ENCODE results near the gene SAFB2.

SAFB2 gene

GRCh38 chr19:5622465-5623396 is at the start of gene SAFB2, which contains the start of gene SAFB:
TSS of gene SAFB2 (minus strand) at chr19:5622776. CDS start at chr19:5622715, 61 bp downstream.
TSS of gene SAFB (plus strand) at chr19:5623083. CDS start at chr19:5623206, 123 bp downstream.
- TF ChIP-seq, protein P1, sequence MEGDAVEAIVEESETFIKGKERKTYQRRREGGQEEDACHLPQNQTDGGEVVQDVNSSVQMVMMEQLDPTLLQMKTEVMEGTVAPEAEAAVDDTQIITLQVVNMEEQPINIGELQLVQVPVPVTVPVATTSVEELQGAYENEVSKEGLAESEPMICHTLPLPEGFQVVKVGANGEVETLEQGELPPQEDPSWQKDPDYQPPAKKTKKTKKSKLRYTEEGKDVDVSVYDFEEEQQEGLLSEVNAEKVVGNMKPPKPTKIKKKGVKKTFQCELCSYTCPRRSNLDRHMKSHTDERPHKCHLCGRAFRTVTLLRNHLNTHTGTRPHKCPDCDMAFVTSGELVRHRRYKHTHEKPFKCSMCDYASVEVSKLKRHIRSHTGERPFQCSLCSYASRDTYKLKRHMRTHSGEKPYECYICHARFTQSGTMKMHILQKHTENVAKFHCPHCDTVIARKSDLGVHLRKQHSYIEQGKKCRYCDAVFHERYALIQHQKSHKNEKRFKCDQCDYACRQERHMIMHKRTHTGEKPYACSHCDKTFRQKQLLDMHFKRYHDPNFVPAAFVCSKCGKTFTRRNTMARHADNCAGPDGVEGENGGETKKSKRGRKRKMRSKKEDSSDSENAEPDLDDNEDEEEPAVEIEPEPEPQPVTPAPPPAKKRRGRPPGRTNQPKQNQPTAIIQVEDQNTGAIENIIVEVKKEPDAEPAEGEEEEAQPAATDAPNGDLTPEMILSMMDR (IDR thresholded peaks at IDR 0.05; ENCODE audit: unreplicated experiment in 3 of 3) = no peak
- peak within 1 kb of the TSS; percentile 96 to 100 (median 100) for H3K27ac Mint-ChIP-seq
- peak within 1 kb of the TSS; percentile 100 for H3K4me3 Mint-ChIP-seq
- H3K4me1 Mint-ChIP-seq = peaks cover 52% of the 10 kb centered on the region
- no peaks in the 10 kb centered on the region for H3K9me3 Mint-ChIP-seq
- peaks cover 56% of the 10 kb centered on the region for H3K36me3 Mint-ChIP-seq (ENCODE audit: low read depth)
- H3K27me3 Mint-ChIP-seq (ENCODE audit: low read depth) = no peaks in the 10 kb centered on the region

- Mint-ChIP-seq H3K9me3 (no peaks in the 10 kb centered on the region), H3K27ac (no peak overlapping the region), H3K27me3 (ENCODE audit: low read depth) (no peaks in the 10 kb centered on the region), H3K4me1 (peaks cover 19% of the 10 kb centered on the region), H3K36me3 (ENCODE audit: low read depth) (peaks cover 36% of the 10 kb centered on the region), H3K4me3 (no peak overlapping the region)
- TF ChIP-seq, protein P1 (IDR thresholded peaks at IDR 0.05; ENCODE audit: unreplicated experiment in 3 of 3) = no peak
These were observed 49.0 kb upstream of the SAFB2 start for GRCh38 chr19:5671600-5671999.

DNA sequence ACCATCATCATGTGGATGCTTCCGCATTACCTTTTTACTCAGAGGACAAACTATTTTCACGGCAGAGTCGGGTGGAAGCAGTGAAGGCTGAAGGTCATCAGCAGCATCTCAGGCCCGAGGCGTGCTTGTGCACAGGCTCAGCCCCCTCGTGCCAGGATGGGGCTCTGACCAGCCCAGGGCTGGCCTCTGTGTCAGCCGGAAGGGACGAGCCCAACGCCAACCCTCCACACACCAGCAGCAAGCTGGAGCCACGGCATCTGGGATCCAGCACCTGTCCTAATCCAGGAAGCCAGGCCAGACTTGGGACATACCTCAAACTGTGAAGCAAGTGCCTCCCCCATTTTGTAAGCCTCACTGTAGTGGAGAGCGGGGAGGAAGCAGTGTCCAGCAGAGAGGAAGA is 46.6 kb upstream of the SAFB2 start:
- Mint-ChIP-seq H3K27ac (no peak overlapping the region), H3K36me3 (ENCODE audit: low read depth) (peaks cover 55% of the 10 kb centered on the region), H3K9me3 (no peaks in the 10 kb centered on the region), H3K4me3 (no peak overlapping the region), H3K4me1 (peaks cover 6% of the 10 kb centered on the region), H3K27me3 (ENCODE audit: low read depth) (no peaks in the 10 kb centered on the region)
- TF ChIP-seq, protein P1 (IDR thresholded peaks at IDR 0.05; ENCODE audit: unreplicated experiment in 3 of 3) = no peak

GRCh38 chr19:5667751-5668271 is 45.2 kb upstream of the SAFB2 start:
- H3K36me3 Mint-ChIP-seq (ENCODE audit: low read depth) = peaks cover 55% of the 10 kb centered on the region
- no peak overlapping the region for H3K4me3 Mint-ChIP-seq
- H3K27ac Mint-ChIP-seq = peak overlapping the region in 1 of 3 experiments; percentile 71
- H3K4me1 Mint-ChIP-seq = peaks cover 6% of the 10 kb centered on the region
- no peaks in the 10 kb centered on the region for H3K27me3 Mint-ChIP-seq (ENCODE audit: low read depth)
- no peaks in the 10 kb centered on the region for H3K9me3 Mint-ChIP-seq
- TF ChIP-seq, protein P1 (IDR thresholded peaks at IDR 0.05; ENCODE audit: unreplicated experiment in 3 of 3) = no peak

- H3K4me1 Mint-ChIP-seq = peaks cover 6% of the 10 kb centered on the region
- no peaks in the 10 kb centered on the region for H3K9me3 Mint-ChIP-seq
- H3K27ac Mint-ChIP-seq = peak overlapping the region in 1 of 3 experiments; percentile 71
- no peaks in the 10 kb centered on the region for H3K27me3 Mint-ChIP-seq (ENCODE audit: low read depth)
- H3K36me3 Mint-ChIP-seq (ENCODE audit: low read depth) = peaks cover 55% of the 10 kb centered on the region
- H3K4me3 Mint-ChIP-seq = no peak overlapping the region
- TF ChIP-seq, protein P1 (IDR thresholded peaks at IDR 0.05; ENCODE audit: unreplicated experiment in 3 of 3) = no peak
These were observed 44.5 kb upstream of the SAFB2 start for GRCh38 chr19:5666921-5667610.

All from nephron (organoid).